NCI-H1417 treated with DMSO at 0.1 percent for 48 hours (cell line): ENCODE measurements around the gene SGPL1.
"Not testable (repeated sequence)": the region's sequence is repeated elsewhere in the genome, so short reads cannot be mapped to it uniquely, and the experiment has no call there.

ENCODE experiments used
- DNase-seq: peaks from one replicate; lab custom pipeline; 2025; lab: John Stamatoyannopoulos, UW

SGPL1 gene

GRCh38 chr10:70906953-70907636, 91.3 kb downstream of the SGPL1 start:
- no peak for DNase-seq

DNA sequence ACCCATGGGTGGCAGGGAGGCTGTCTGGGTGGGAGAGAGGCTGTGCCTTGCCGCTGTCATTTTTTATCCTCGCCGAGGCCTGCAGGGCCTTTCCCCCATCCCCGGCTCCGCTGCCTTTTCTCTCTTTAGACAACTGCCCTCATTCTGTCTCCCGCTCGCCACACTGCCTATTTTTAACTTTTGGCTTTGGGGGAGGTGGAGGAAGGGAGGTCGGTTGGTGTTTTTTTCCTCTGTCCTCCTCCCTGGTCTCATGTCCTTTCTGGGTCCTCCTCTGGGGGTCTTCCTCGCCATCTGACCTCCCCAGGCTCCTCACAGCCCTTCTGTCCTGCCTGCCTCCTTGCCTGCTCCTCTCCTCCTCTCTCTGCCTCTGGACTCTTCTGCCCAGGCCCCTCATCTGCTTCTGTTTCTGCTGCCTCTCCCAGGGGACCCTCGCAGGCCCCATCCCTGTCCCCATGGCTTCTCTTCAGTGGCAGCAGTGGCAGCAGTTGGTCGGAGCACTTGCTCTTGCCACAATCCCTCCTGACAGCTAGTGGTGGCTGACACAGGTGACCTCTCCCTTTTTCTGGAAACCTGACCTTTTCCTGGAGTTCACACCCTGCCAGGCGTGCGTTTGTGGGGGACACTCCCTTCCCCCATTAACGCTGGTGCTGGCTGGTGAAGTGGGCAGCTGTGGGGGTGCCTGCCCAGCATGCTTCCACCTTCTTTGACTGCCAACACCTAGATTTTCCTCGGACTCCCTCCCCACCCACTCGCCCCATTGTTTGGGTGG, 92.1 kb downstream of the SGPL1 start:
- DNase-seq, result no peak

GRCh38 chr10:70908406-70909296, 92.9 kb downstream of the SGPL1 start:
- no peak for DNase-seq

GRCh38 chr10:70909326-70909935, 93.7 kb downstream of the SGPL1 start:
- no peak for DNase-seq

DNA sequence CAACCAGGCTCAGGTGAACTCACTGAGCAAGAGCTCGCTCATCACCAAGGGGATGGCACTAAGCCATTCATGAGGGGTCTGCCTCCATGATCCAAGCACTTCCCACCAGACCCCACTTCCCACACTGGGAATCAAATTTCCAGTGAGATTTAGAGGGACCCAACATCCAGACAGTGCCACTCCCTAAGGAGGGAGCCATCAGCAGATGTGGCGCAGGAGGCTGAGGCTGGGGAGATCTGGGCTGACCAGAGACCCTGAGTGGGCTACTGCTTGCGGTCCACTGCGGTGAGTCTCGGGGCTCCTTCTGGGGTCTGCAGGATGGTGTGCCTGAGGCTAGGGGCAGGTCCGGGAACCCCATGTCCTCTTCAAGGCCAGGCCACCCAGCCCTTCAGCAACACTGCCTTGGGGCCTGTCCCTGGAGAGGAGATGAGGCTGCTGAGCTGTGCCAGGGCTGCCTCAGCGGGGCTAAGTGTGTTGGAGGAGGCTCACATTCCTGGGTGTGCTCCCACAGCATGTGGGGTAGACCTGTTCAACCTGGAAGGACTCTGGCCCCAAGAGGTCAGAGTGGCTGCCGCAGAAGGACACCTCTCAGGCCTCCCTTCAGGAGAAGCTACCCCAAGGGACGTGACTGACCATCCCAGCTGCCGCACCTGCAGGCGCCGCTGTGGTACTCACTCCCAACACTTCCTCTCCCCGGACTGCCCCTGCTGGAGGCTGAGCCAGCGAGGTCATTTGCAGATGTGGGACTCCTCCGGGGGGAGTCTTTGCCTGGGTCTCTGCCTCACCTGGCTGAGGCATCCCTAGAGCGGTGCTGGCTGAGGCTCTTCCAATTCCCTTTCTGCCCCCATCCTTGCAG, 95.0 kb downstream of the SGPL1 start:
- DNase-seq, result no peak

- no peak for DNase-seq
Measured at GRCh38 chr10:70911386-70911785, 95.6 kb downstream of the SGPL1 start.

DNA sequence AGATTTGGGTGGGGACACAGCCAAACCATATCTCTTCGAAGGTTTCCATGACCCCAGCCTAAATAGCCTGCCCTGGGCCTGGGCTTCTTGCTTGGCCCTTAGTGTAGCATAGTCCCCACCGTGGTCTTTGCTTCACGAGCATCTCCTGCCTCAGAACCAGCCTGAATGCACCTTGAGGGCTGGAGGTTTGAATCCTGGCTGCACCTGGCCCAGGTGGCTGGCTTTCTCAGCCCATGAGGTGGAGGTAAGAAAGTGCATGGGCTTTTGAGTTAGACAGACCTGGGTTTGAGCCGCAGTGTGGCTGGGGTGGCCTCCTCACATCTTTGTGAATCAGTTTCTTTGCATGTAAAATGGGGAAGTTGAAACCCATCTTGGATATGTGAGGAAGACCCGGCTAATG, 96.8 kb downstream of the SGPL1 start:
- DNase-seq, result no peak

DNA sequence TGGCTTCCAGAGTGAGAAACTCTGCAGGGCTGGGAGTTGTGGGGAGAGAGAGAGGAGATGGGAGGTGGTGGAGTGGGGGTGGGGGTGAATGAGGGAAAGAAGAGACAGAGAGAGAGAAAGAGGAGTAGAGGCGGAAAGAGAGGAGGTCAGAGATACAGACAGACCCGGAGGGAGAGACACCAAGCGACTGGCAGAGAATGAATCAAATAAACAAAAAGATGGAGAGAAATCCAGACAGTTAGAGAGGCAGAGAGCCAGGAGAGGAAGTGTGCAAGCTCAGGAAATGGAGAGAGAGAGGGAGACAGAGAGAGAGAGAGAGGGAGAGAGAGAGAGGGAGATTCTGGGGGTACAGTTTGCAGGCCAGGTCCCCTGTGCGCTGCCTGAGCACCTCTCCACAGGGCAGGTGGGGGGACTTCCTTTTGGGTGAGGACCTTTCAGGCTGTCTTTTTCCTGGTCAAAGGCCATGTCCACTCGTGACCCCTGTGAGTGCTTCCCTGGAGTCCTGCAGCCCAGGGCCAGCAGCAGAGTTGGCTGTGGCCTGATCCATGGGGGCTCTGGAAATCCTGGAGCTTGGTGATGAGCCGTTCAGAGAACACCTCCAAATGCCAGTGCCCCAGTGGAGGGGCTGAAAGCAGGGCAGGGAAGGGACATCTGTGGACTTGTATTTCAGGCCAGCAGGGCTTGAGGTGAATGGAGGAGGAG, 97.6 kb downstream of the SGPL1 start:
- no peak for DNase-seq

- no peak for DNase-seq
Measured at GRCh38 chr10:70913893-70914240, 98.1 kb downstream of the SGPL1 start.

DNA sequence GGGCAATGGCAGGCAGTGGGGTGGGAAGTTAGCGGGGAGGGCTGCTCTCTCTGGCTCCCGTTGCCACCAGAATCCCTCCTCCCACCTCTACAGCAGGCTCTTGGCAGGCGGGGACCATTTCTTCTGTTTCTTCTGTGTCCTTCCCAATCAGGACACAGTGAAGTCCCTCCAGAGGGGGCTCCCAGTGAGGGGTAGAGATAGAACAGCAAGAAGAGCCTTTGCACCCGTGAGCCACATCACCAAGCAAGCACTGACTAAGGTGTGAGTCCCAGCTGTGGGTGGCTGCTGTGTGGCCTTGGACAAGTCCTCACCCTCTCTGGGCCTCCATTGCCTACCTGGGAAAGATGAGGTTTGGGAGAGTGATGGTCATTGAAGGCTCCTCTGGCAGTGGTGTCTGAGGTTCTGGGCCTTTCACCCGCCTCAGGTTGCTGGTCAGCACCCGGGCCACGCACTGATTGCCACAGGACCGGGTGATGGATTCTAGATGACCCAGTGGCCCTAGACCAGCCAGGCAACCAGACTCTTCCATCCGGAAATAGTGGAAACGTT, 98.6 kb downstream of the SGPL1 start:
- DNase-seq, result no peak

DNA sequence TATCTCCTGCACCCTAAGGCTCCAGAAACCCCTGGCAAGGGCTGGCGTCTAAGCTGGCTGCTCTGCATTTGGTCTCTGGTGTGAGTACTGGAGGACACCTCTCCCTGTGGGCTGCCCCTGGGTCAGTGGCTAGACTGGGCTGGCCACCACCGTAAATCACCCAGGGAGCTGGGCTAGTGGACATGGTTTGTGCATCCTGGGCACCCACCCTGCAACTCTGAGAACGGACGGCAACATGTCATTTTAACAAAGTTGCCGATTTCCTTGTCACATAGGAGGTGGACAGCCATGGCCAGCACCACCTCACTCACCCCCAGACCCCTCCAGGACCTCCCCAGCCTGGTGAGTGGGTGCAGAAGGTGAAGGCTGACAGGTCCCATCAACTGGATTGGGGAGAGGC, 99.5 kb downstream of the SGPL1 start:
- no peak for DNase-seq

DNA sequence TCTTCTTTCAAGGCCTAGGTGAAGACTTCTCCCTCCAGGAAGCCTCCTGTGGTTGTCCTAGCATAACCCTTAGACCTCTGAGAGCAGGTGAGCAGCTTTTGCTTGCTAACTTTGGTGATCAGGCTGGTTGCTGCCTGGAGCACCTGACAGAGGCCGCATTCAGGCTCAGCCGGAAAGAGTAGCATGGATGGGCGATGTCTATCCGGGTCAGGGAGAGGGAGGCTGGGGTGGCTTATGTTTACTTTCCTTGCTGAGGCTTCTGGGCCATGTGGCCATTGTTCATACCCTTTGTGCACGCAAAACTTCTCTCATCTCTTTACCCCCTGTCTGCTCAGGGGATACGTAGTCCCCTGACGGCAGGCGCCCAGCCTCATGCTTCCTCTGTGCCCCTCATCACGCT, 100.1 kb downstream of the SGPL1 start:
- DNase-seq, result no peak

GRCh38 chr10:70916241-70916640, 100.5 kb downstream of the SGPL1 start:
- DNase-seq, result no peak

DNA sequence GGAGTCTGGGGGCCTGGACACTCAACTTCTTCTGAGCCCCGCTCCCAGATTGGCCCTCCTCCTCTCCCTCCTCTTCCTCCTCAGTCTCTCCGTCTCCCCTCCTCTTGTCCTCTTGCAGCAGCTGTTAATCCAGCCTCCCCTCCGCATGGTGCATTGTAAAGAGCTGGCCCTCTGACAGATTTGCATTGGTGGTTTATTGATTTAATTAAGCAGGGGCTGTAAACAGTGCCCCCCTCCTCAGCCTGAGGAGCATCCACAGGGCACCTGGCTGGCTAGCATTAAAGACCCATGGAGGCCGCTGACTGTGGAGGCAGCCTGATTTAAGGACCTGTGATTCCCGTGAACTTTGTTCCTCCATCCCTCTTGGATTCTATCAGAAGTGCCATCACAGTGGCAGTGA, 101.5 kb downstream of the SGPL1 start:
- DNase-seq, result no peak

DNA sequence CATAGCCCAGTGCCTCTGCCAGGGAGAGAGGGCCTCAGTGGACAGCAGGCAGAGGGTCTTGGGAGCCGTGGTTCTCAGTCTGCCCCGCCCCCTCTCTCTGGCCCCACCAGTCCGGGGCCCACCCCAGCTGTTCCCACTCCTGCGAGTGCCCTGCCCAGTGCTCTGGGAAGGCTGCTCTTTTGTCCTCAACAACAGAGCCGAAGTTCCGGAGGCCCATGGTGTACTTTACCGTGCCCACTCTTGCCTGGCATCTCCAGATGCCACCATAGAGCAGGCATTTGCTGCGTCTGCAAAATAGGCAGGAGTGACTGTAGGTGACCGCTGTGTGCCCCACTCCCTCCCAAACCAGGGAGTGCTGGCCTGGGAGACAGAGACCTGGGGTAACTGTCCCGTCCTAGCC, 101.9 kb downstream of the SGPL1 start:
- DNase-seq, result no peak

DNA sequence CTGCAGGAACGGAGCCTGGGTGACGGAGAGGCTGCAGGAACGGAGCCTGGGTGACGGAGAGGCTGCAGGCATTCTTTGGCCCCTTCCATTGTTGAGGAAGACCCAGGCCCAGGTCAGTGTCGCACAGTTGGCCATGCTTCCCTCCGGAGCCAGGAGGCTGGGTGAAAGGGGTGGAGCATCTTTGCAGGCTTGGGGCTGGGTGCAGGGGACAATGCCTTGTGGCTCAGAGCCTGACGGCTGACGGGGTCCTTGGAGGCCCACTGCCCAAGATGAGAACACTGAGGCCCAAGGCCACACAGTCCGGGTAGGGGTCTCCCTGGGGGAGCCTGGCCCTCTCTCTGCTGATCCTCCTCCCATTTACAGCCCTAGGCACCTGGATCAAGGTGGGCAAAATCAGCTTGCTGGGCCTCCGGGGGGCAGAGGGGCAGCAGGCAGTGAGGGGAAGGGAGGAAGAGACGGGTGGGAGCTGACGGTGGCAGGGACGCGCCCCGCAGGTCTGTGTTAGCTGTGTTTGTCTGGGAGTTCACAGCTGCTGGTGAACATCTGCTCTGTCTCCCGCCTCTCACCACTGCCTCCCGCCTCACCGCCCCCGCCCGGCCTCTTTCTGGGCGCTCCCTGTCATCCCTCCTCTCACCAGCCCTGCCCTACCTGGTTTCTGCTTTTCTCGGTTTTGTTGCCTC, 103.2 kb downstream of the SGPL1 start:
- peak; percentile 17 for DNase-seq

GRCh38 chr10:70919906-70920305, 104.2 kb downstream of the SGPL1 start:
- DNase-seq, result not testable (repeated sequence)

DNA sequence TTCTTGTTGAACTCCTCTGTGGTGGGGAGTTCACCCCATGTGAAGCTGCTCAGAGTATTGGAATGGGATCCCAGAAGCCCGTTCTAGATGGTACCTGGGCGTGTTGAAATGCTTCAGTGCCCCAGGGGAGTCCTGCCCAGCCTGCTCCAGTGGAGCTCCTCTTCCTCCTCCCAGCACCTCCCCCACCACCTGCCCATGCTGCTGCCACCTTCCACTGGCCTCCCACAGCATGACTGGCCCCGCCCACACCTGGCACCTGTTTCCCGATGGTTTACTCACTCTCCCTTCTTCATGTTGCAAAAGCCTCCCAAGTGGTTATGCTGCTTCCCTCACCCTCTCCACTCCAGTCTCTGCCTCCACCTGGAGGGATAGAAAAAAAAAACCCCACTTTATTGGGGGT, 104.8 kb downstream of the SGPL1 start:
- no peak for DNase-seq

DNA sequence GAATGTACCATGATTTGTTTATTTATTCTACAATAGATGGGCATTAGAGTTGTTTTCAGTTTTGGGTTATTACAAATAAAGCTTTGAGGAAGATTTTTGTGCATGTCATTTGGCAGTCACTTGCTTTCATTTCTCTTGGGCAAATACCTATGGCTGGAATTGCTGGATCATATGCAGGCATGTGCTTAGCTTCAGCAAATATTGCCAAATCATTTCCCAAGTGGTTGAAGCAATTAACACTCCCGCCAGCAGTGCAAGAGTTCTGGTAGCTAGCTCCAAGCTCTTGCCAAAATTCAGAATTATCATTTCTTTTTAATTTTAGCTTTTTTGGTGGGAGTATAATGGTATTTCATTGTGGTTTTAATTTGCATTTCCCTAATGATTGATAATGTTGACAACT, 105.5 kb downstream of the SGPL1 start:
- DNase-seq, result no peak

DNA sequence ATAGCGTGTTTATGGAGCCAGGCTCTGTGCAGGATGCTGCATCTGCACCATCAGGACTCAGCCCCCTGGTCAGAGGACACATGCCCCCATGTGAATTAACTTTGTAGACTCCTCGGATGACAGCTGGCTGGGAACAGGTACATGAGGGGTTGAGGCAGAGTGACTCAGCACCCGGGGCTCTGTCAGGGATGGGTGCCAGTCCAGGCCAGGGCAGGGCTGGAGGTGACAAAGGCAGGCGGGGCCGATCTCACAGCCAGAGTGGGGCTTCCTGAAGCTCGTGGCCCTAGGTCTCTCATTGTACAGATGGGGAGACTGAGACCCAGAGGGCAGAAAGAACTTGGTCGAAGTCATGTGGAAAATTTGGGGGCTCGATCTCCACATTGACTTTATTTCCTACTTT, 107.9 kb downstream of the SGPL1 start:
- DNase-seq, result no peak
